T-helper 17 cell (primary cell): Measurements from ENCODE around the gene CHST5. TPM values are rescaled to one million over a fixed set of nuclear protein-coding genes. Genes with fewer than 3 reads are reported as not detected.
A peak's percentile ranks its signal among the peaks of the same experiment; 100 is the strongest.
"Not testable (repeated sequence)": the region's sequence is repeated elsewhere in the genome, so short reads cannot be mapped to it uniquely, and the experiment has no call there.

Experiments
- ATAC-seq: fragments of 150-1000 bp; cut with Tn5 transposase; 2 replicates; pipeline ENCODE4 v1.10.0; 2021; ENCODE audit warnings: mild to moderate bottlenecking, moderate library complexity
- DNase-seq, 3 donors: peaks; one replicate each; pipeline versions ENCODE4 v3.0.0 to v3.0.0-alpha.2; 2020 to 2021
- H3K9me3 ChIP-seq: one replicate; pipeline ENCODE4 v1.7.0; 2013; ENCODE audit warnings: low read length, mild to moderate bottlenecking; ENCODE audit not compliant: control insufficient read depth, poor library complexity, severe bottlenecking
- H3K27ac Mint-ChIP-seq: one replicate; pipeline ENCODE4 v1.8.0; 2022; ENCODE audit warnings: mild to moderate bottlenecking, moderate library complexity, mixed read lengths
- H3K27me3 Mint-ChIP-seq: one replicate; pipeline ENCODE4 v1.8.0; 2022; ENCODE audit warnings: mixed read lengths
- H3K36me3 Mint-ChIP-seq: one replicate; pipeline ENCODE4 v1.8.0; 2022; ENCODE audit warnings: low read depth, mixed read lengths
- H3K4me1 Mint-ChIP-seq: one replicate; pipeline ENCODE4 v1.8.0; 2022; ENCODE audit warnings: mild to moderate bottlenecking, mixed read lengths
- H3K4me3 Mint-ChIP-seq: one replicate; pipeline ENCODE4 v1.8.0; 2022; ENCODE audit warnings: mild to moderate bottlenecking, moderate library complexity, mixed read lengths
- total RNA-seq, 4 donors: library from RNA in 2 of 4; stranded (reverse) in 2 of 4; gene quantifications; one replicate each; pipeline ENCODE4 v1.2.3 and lab custom pipeline; 2022 to 2026

CHST5 gene
- total RNA-seq, 2 donors from 2014 or later, result 0.16 TPM; not detected in 1

GRCh38 chr16:75565640-75566039 lies 29.7 kb upstream of the CHST5 start:
- Mint-ChIP-seq H3K27me3 (peaks cover 21% of the 10 kb centered on the region), H3K36me3 (peaks cover 2% of the 10 kb centered on the region), H3K27ac (peak overlapping the region; percentile 98), H3K4me3 (peak overlapping the region; percentile 98), H3K4me1 (peaks cover 23% of the 10 kb centered on the region)
- DNase-seq (no peak), ATAC-seq (no peak)
- H3K9me3 ChIP-seq, result no peaks in the 10 kb centered on the region

GRCh38 chr16:75559564-75560372 lies 23.9 kb upstream of the CHST5 start:
- Mint-ChIP-seq H3K4me1 (peaks cover 8% of the 10 kb centered on the region), H3K27ac (no peak overlapping the region), H3K36me3 (peaks cover 2% of the 10 kb centered on the region), H3K27me3 (peaks cover 21% of the 10 kb centered on the region), H3K4me3 (no peak overlapping the region)
- ATAC-seq (no peak), DNase-seq (no peak)
- H3K9me3 ChIP-seq, result no peaks in the 10 kb centered on the region

GRCh38 chr16:75558846-75559401 lies 23.0 kb upstream of the CHST5 start:
- Mint-ChIP-seq H3K4me1 (peaks cover 8% of the 10 kb centered on the region), H3K27ac (no peak overlapping the region), H3K27me3 (peaks cover 16% of the 10 kb centered on the region), H3K4me3 (no peak overlapping the region), H3K36me3 (no peaks in the 10 kb centered on the region)
- DNase-seq (no peak), ATAC-seq (no peak)
- H3K9me3 ChIP-seq, result no peaks in the 10 kb centered on the region

GRCh38 chr16:75556431-75556950 lies 20.6 kb upstream of the CHST5 start:
- Mint-ChIP-seq H3K27ac (peak overlapping the region; percentile 88), H3K4me3 (peak overlapping the region; percentile 96), H3K4me1 (peaks cover 8% of the 10 kb centered on the region), H3K27me3 (no peaks in the 10 kb centered on the region), H3K36me3 (no peaks in the 10 kb centered on the region)
- ATAC-seq, result no peak
- no peaks in the 10 kb centered on the region for H3K9me3 ChIP-seq
- DNase-seq, result no peak

DNA sequence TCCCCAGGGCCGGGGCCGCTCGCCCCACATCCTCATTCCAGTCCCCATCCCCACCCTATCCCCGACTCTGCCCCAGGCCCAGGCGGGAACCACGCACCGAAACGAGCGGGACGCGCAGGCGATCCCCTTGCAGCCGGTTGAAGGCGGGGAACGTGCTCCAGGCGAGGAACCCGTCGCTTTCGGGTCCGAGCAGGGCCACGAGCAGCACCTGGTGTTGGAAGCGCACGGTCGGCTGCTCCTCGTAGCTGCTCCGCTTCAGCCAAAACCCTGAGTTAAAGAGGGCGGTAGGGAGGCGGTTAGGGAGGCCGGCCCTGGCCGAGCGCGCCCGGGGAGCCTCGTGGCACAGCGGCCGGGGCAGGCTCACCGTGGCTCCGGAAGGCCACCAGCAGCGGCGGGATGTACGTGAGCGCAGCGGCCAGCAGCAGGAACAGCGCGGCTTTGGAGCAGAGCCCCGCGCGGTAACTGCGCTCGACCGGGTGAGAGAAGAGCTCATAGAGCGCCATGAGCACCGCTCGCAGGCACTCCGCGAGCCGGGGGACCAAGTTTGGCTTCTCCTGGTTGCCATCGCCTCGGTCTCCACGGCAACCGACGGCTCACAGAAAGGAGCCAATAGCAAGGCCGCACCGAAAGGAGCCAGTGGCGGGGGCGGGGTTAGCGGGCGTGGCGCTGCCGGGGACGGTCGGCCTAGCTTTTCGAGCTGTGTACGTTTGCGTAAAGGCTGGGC lies 20.0 kb upstream of the CHST5 start, which contains the start of gene TMEM231:
Gene TMEM231 (minus strand): TSS at position 546 of the 724 bp plus-strand sequence. CDS start 43 bp downstream, at position 503.
- Mint-ChIP-seq H3K27ac (peak within 1 kb of the TSS; percentile 88), H3K36me3 (no peaks in the 10 kb centered on the region), H3K27me3 (no peaks in the 10 kb centered on the region), H3K4me1 (peaks cover 8% of the 10 kb centered on the region), H3K4me3 (peak within 1 kb of the TSS; percentile 96)
- DNase-seq, result peak; percentile 93 to 97 (median 94)
- H3K9me3 ChIP-seq, result no peaks in the 10 kb centered on the region
- ATAC-seq, result peak; percentile 96

- Mint-ChIP-seq H3K4me1 (peaks cover 8% of the 10 kb centered on the region), H3K27ac (peak overlapping the region; percentile 88), H3K36me3 (no peaks in the 10 kb centered on the region), H3K27me3 (no peaks in the 10 kb centered on the region), H3K4me3 (peak overlapping the region; percentile 96)
- ATAC-seq (no peak), DNase-seq (no peak)
- no peaks in the 10 kb centered on the region for H3K9me3 ChIP-seq
These were observed 19.4 kb upstream of the CHST5 start for GRCh38 chr16:75555213-75555706.

DNA sequence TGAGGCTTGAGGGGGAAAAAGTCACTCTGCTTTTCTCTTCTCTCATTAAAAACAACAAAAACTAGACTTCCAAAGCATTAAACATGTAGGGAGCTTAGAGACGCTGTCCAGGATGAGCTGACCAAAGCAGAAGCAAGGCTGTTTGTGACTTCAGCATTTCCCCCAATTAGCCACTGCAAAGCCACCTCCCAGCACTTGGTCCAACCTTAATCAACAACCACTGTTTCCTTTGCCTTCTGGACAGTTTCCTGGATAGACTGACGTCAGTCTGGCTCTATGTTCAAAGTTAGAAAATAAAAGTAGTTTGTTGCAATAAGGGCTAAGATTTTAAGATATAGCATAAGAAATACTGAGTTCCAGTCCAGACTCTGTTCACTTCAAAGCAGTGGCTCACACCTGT lies 17.0 kb upstream of the CHST5 start:
- H3K36me3 Mint-ChIP-seq, result no peaks in the 10 kb centered on the region
- ATAC-seq, result no peak

GRCh38 chr16:75550211-75550662 lies 14.3 kb upstream of the CHST5 start:
- H3K4me1 Mint-ChIP-seq, result peaks cover 5% of the 10 kb centered on the region
- no peaks in the 10 kb centered on the region for H3K27me3 Mint-ChIP-seq
- no peaks in the 10 kb centered on the region for H3K9me3 ChIP-seq
- no peaks in the 10 kb centered on the region for H3K36me3 Mint-ChIP-seq
- no peak overlapping the region for H3K4me3 Mint-ChIP-seq
- peak; percentile 78 for ATAC-seq
- DNase-seq, result no peak
- H3K27ac Mint-ChIP-seq, result no peak overlapping the region

More for the DNA sequence above, 17.0 kb upstream of the CHST5 start:
- no peak for DNase-seq
- Mint-ChIP-seq H3K27ac (no peak overlapping the region), H3K4me3 (no peak overlapping the region), H3K27me3 (no peaks in the 10 kb centered on the region), H3K4me1 (peaks cover 12% of the 10 kb centered on the region)
- H3K9me3 ChIP-seq, result no peaks in the 10 kb centered on the region

- H3K27me3 Mint-ChIP-seq, H3K4me1 Mint-ChIP-seq, H3K4me3 Mint-ChIP-seq, H3K9me3 ChIP-seq, ATAC-seq, H3K36me3 Mint-ChIP-seq, DNase-seq: not testable (repeated sequence)
- H3K27ac Mint-ChIP-seq, result peak overlapping the region; percentile 21
These were observed 12.5 kb upstream of the CHST5 start for GRCh38 chr16:75548456-75548855.

DNA sequence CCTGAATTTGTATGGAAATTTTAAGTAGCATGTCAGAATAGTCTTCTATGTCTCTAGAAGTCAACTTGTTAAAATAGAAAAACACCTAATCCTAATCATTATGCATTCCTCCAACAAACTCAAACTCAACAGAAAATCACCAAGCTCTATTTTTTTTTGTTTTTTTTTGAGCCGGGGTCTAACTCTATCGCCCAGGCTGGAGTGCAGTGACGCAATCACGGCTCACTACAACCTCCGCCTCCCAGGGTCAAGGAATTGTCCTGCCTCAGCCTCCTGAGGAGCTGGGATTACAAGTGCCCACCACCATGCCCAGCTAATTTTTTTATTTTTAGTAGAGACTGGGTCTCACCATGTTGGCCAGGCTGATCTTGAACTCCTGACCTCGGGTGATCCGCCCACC lies 10.4 kb upstream of the CHST5 start:
- no peak for ATAC-seq
- Mint-ChIP-seq H3K4me1 (peaks cover 4% of the 10 kb centered on the region), H3K36me3 (peaks cover 3% of the 10 kb centered on the region), H3K4me3 (no peak overlapping the region), H3K27ac (no peak overlapping the region), H3K27me3 (no peaks in the 10 kb centered on the region)
- no peaks in the 10 kb centered on the region for H3K9me3 ChIP-seq
- no peak for DNase-seq

DNA sequence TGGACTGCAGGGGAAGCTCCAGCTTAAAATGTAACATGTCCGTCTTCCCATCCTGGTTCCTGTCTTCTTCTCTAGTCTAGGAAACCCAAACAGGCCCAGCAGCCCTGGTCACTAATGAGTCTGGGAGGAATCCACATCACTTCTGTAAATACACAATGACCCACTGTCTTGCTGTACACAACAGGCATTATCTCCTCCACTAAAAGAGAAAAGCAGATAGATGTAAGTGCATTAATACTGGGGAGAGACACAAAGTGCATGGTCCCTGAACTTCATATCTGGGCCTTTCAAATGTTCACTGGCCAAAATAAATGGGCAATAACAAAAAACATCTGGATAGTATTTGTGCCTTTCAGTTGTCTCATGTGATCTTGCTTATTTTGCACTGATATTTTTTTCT lies 10.0 kb upstream of the CHST5 start:
- H3K4me1 Mint-ChIP-seq, H3K36me3 Mint-ChIP-seq, H3K9me3 ChIP-seq, ATAC-seq, H3K27me3 Mint-ChIP-seq, H3K27ac Mint-ChIP-seq, DNase-seq, H3K4me3 Mint-ChIP-seq: not testable (repeated sequence)

DNA sequence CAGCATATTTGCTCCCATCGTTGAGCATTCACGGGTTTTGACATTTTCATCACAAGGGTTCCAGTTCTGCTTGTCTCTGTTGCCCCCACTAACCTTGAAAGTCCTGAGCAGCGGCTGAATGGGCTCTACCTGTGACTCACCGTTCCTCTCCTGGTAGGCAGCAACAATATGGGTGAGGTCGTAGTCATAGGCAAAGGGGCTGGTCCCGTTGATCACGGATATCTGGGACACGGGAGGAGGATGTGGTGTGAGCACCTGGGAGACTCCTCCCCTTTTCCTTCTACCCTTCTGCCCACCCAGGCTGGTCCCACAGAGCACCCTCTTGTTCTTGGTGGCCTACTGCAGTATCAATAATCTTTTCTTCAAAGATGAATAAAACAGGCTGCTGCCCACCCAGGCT lies 6.6 kb upstream of the CHST5 start:
- H3K27me3 Mint-ChIP-seq, H3K9me3 ChIP-seq, H3K27ac Mint-ChIP-seq, H3K4me1 Mint-ChIP-seq, H3K36me3 Mint-ChIP-seq, DNase-seq, ATAC-seq, H3K4me3 Mint-ChIP-seq: not testable (repeated sequence)

- H3K9me3 ChIP-seq, result no peaks in the 10 kb centered on the region
- DNase-seq, result no peak
- H3K36me3 Mint-ChIP-seq, result peaks cover 3% of the 10 kb centered on the region
- peaks cover 2% of the 10 kb centered on the region for H3K4me1 Mint-ChIP-seq
- H3K27me3 Mint-ChIP-seq, result no peaks in the 10 kb centered on the region
- ATAC-seq, result no peak
- H3K4me3 Mint-ChIP-seq, result no peak overlapping the region
- H3K27ac Mint-ChIP-seq, result no peak overlapping the region
These were observed 5.3 kb upstream of the CHST5 start for GRCh38 chr16:75541236-75541635.
